Central memory CD8-positive, alpha-beta T cell (primary cell): ENCODE measurements around the gene NLRP4.

ENCODE experiments used
- ATAC-seq: fragments of 150-1000 bp; cut with Tn5 transposase; replicated peaks from 2 replicates; pipeline ENCODE4 v1.10.0; 2022; ENCODE audit warnings: mild to moderate bottlenecking, moderate FRiP score, moderate number of reproducible peaks; ENCODE audit not compliant: poor library complexity, severe bottlenecking; ENCODE audit errors: extremely low read depth
- DNase-seq, 2 donors: peaks; one replicate each; pipeline ENCODE4 v3.0.0; 2021; ENCODE audit warnings: low spot score in 2 of 2
- H3K27ac Mint-ChIP-seq: one replicate; pipeline ENCODE4 v1.8.0; 2022; ENCODE audit warnings: low read depth, mild to moderate bottlenecking, moderate library complexity, mixed read lengths
- H3K27me3 Mint-ChIP-seq: one replicate; pipeline ENCODE4 v1.8.0; 2022; ENCODE audit warnings: mixed read lengths
- H3K36me3 Mint-ChIP-seq: one replicate; pipeline ENCODE4 v1.8.0; 2022; ENCODE audit warnings: mild to moderate bottlenecking, moderate library complexity, mixed read lengths; ENCODE audit not compliant: insufficient read depth
- H3K4me1 Mint-ChIP-seq: one replicate; pipeline ENCODE4 v1.8.0; 2022; ENCODE audit warnings: mixed read lengths
- H3K4me3 Mint-ChIP-seq: one replicate; pipeline ENCODE4 v1.8.0; 2022; ENCODE audit warnings: mild to moderate bottlenecking, moderate library complexity, mixed read lengths
- H3K9me3 Mint-ChIP-seq: one replicate; pipeline ENCODE4 v1.8.0; 2022; ENCODE audit warnings: mixed read lengths

The NLRP4 gene

GRCh38 chr19:55838906-55839305 lies 2.6 kb downstream of the NLRP4 start:
- H3K4me3 Mint-ChIP-seq: no peak overlapping the region
- H3K9me3 Mint-ChIP-seq: peaks cover 15% of the 10 kb centered on the region
- no peaks in the 10 kb centered on the region for H3K27me3 Mint-ChIP-seq
- no peak for DNase-seq
- H3K27ac Mint-ChIP-seq: no peak overlapping the region
- H3K4me1 Mint-ChIP-seq: no peaks in the 10 kb centered on the region
- H3K36me3 Mint-ChIP-seq: no peaks in the 10 kb centered on the region
- ATAC-seq: no peak

GRCh38 chr19:55855160-55855559 lies 18.8 kb downstream of the NLRP4 start:
- no peak for DNase-seq
- Mint-ChIP-seq H3K36me3 (no peaks in the 10 kb centered on the region), H3K27me3 (peaks cover 12% of the 10 kb centered on the region), H3K9me3 (peaks cover 4% of the 10 kb centered on the region), H3K4me3 (no peak overlapping the region), H3K27ac (no peak overlapping the region), H3K4me1 (no peaks in the 10 kb centered on the region)
- no peak for ATAC-seq

GRCh38 chr19:55857149-55857548 lies 20.8 kb downstream of the NLRP4 start:
- H3K4me3 Mint-ChIP-seq: no peak overlapping the region
- no peak overlapping the region for H3K27ac Mint-ChIP-seq
- H3K9me3 Mint-ChIP-seq: no peaks in the 10 kb centered on the region
- DNase-seq: no peak
- peaks cover 12% of the 10 kb centered on the region for H3K27me3 Mint-ChIP-seq
- ATAC-seq: no peak
- H3K4me1 Mint-ChIP-seq: no peaks in the 10 kb centered on the region
- no peaks in the 10 kb centered on the region for H3K36me3 Mint-ChIP-seq

- H3K36me3 Mint-ChIP-seq: no peaks in the 10 kb centered on the region
- no peak overlapping the region for H3K27ac Mint-ChIP-seq
- no peaks in the 10 kb centered on the region for H3K4me1 Mint-ChIP-seq
- no peak for DNase-seq
- ATAC-seq: no peak
- H3K9me3 Mint-ChIP-seq: no peaks in the 10 kb centered on the region
- H3K4me3 Mint-ChIP-seq: no peak overlapping the region
- H3K27me3 Mint-ChIP-seq: peaks cover 12% of the 10 kb centered on the region
These were observed 21.6 kb downstream of the NLRP4 start for GRCh38 chr19:55857974-55858373.

- H3K36me3 Mint-ChIP-seq: no peaks in the 10 kb centered on the region
- no peak overlapping the region for H3K4me3 Mint-ChIP-seq
- ATAC-seq (no peak), DNase-seq (no peak)
- peaks cover 12% of the 10 kb centered on the region for H3K27me3 Mint-ChIP-seq
- no peak overlapping the region for H3K27ac Mint-ChIP-seq
- H3K9me3 Mint-ChIP-seq: no peaks in the 10 kb centered on the region
- no peaks in the 10 kb centered on the region for H3K4me1 Mint-ChIP-seq
These were observed 22.1 kb downstream of the NLRP4 start for GRCh38 chr19:55858401-55858800.

GRCh38 chr19:55858969-55859368 lies 22.6 kb downstream of the NLRP4 start:
- no peak for DNase-seq
- ATAC-seq: no peak
- Mint-ChIP-seq H3K4me3 (no peak overlapping the region), H3K9me3 (no peaks in the 10 kb centered on the region), H3K4me1 (no peaks in the 10 kb centered on the region), H3K27ac (no peak overlapping the region), H3K36me3 (no peaks in the 10 kb centered on the region), H3K27me3 (peaks cover 12% of the 10 kb centered on the region)

GRCh38 chr19:55866521-55866920 lies 30.2 kb downstream of the NLRP4 start:
- Mint-ChIP-seq H3K9me3 (peaks cover 5% of the 10 kb centered on the region), H3K36me3 (no peaks in the 10 kb centered on the region), H3K4me1 (no peaks in the 10 kb centered on the region), H3K27me3 (peaks cover 26% of the 10 kb centered on the region), H3K27ac (no peak overlapping the region), H3K4me3 (no peak overlapping the region)
- ATAC-seq (no peak), DNase-seq (no peak)

- Mint-ChIP-seq H3K4me1 (no peaks in the 10 kb centered on the region), H3K27ac (no peak overlapping the region), H3K4me3 (no peak overlapping the region), H3K36me3 (no peaks in the 10 kb centered on the region), H3K9me3 (peaks cover 5% of the 10 kb centered on the region), H3K27me3 (peaks cover 26% of the 10 kb centered on the region)
- ATAC-seq (no peak), DNase-seq (no peak)
These were observed 30.8 kb downstream of the NLRP4 start for GRCh38 chr19:55867101-55867500.

GRCh38 chr19:55870736-55871135 lies 34.4 kb downstream of the NLRP4 start:
- Mint-ChIP-seq H3K27ac (no peak overlapping the region), H3K27me3 (peaks cover 26% of the 10 kb centered on the region), H3K9me3 (peaks cover 13% of the 10 kb centered on the region), H3K4me3 (no peak overlapping the region), H3K36me3 (no peaks in the 10 kb centered on the region), H3K4me1 (no peaks in the 10 kb centered on the region)
- DNase-seq: no peak
- no peak for ATAC-seq

- no peaks in the 10 kb centered on the region for H3K36me3 Mint-ChIP-seq
- ATAC-seq (no peak), DNase-seq (no peak)
- no peak overlapping the region for H3K4me3 Mint-ChIP-seq
- H3K27me3 Mint-ChIP-seq: no peaks in the 10 kb centered on the region
- H3K4me1 Mint-ChIP-seq: no peaks in the 10 kb centered on the region
- H3K9me3 Mint-ChIP-seq: peaks cover 14% of the 10 kb centered on the region
- H3K27ac Mint-ChIP-seq: no peak overlapping the region
These were observed 40.9 kb downstream of the NLRP4 start for GRCh38 chr19:55877211-55877610.

GRCh38 chr19:55882626-55883025 lies 46.3 kb downstream of the NLRP4 start:
- H3K27me3 Mint-ChIP-seq: peaks cover 23% of the 10 kb centered on the region
- no peak overlapping the region for H3K4me3 Mint-ChIP-seq
- H3K4me1 Mint-ChIP-seq: no peaks in the 10 kb centered on the region
- H3K36me3 Mint-ChIP-seq: no peaks in the 10 kb centered on the region
- ATAC-seq: no peak
- H3K9me3 Mint-ChIP-seq: peaks cover 12% of the 10 kb centered on the region
- no peak for DNase-seq
- no peak overlapping the region for H3K27ac Mint-ChIP-seq

GRCh38 chr19:55898911-55899310 lies 62.6 kb downstream of the NLRP4 start:
- H3K36me3 Mint-ChIP-seq: no peaks in the 10 kb centered on the region
- peaks cover 3% of the 10 kb centered on the region for H3K9me3 Mint-ChIP-seq
- H3K4me3 Mint-ChIP-seq: no peak overlapping the region
- H3K27me3 Mint-ChIP-seq: peaks cover 6% of the 10 kb centered on the region
- no peak for ATAC-seq
- H3K4me1 Mint-ChIP-seq: no peaks in the 10 kb centered on the region
- H3K27ac Mint-ChIP-seq: no peak overlapping the region
- DNase-seq: no peak

- no peak for ATAC-seq
- H3K4me1 Mint-ChIP-seq: no peaks in the 10 kb centered on the region
- DNase-seq: no peak
- peaks cover 10% of the 10 kb centered on the region for H3K9me3 Mint-ChIP-seq
- peaks cover 19% of the 10 kb centered on the region for H3K27me3 Mint-ChIP-seq
- no peaks in the 10 kb centered on the region for H3K36me3 Mint-ChIP-seq
- no peak overlapping the region for H3K27ac Mint-ChIP-seq
- no peak overlapping the region for H3K4me3 Mint-ChIP-seq
These were observed 65.2 kb downstream of the NLRP4 start for GRCh38 chr19:55901369-55902079.
